CD14-positive monocyte (primary cell): Measurements from ENCODE around the gene MVP. TPM values are rescaled to one million over a fixed set of nuclear protein-coding genes. Genes with fewer than 3 reads are reported as not detected.

Experiments
- DNase-seq, 3 donors: peaks; one replicate each; pipeline ENCODE4 v3.0.0-alpha.2; 2011 to 2022
- H2AFZ ChIP-seq: 2 replicates; pipeline ENCODE4 v1.6.0; 2012; ENCODE audit warnings: mild to moderate bottlenecking, low read depth, low read length, inconsistent platforms; ENCODE audit not compliant: insufficient read depth, poor library complexity, severe bottlenecking
- H3K27ac ChIP-seq, 2 donors: 1 replicate in 1 of 2; 2 replicates in 1 of 2; pipeline ENCODE4 v1.5.1; 2012 to 2013; ENCODE audit warnings: low read length in 2 of 2, control low read depth in 1 of 2, inconsistent platforms in 1 of 2, low read depth in 1 of 2, mild to moderate bottlenecking in 1 of 2
- H3K27me3 ChIP-seq, 2 donors: one replicate each; pipeline versions ENCODE4 v1.6.0 to v1.6.1; 2011 to 2013; ENCODE audit warnings: low read length in 2 of 2; ENCODE audit not compliant: control insufficient read depth in 2 of 2, insufficient read depth in 2 of 2
- H3K36me3 ChIP-seq, 2 donors: replicated peaks in 1 of 2; 1 replicate in 1 of 2; 2 replicates in 1 of 2; pipeline versions ENCODE4 v1.5.1 to v1.6.1; 2012 to 2013; ENCODE audit warnings: low read length in 2 of 2, control low read depth in 1 of 2, inconsistent platforms in 1 of 2, mild to moderate bottlenecking in 1 of 2; ENCODE audit not compliant: insufficient read depth in 2 of 2, control insufficient read depth in 1 of 2
- H3K4me1 ChIP-seq, 2 donors: 1 replicate in 1 of 2; 2 replicates in 1 of 2; pipeline versions ENCODE4 v1.5.1 to v1.6.1; 2012 to 2013; ENCODE audit warnings: low read length in 2 of 2, control low read depth in 1 of 2, inconsistent platforms in 1 of 2, mild to moderate bottlenecking in 1 of 2, moderate library complexity in 1 of 2; ENCODE audit not compliant: insufficient read depth in 2 of 2, control insufficient read depth in 1 of 2
- H3K4me2 ChIP-seq: replicated peaks from 2 replicates; pipeline ENCODE3; 2012; ENCODE audit warnings: low read length, moderate library complexity, mild to moderate bottlenecking; ENCODE audit not compliant: poor library complexity, severe bottlenecking; ENCODE audit errors: extremely low read depth
- H3K4me3 ChIP-seq, 3 experiments: fragments of 200-600 bp in 1 of 3; sonication (generic) in 1 of 3; replicated peaks in 1 of 3; 1 replicate in 2 of 3; 2 replicates in 1 of 3; pipeline ENCODE4 v1.5.1; 2011 to 2013; ENCODE audit warnings: low read length in 3 of 3, mild to moderate bottlenecking in 3 of 3, control low read depth in 2 of 3, low read depth in 2 of 3, inconsistent platforms in 1 of 3, moderate library complexity in 1 of 3
- H3K79me2 ChIP-seq: 2 replicates; pipeline ENCODE4 v1.6.0; 2012; ENCODE audit warnings: mild to moderate bottlenecking, control low read depth, inconsistent platforms, low read length, moderate library complexity; ENCODE audit not compliant: insufficient read depth
- H3K9ac ChIP-seq: 2 replicates; pipeline ENCODE4 v1.6.0; 2017; ENCODE audit warnings: low read length, mild to moderate bottlenecking; ENCODE audit not compliant: insufficient read depth, poor library complexity, severe bottlenecking
- H3K9me3 ChIP-seq, 2 donors: replicated peaks in 1 of 2; 1 replicate in 1 of 2; 2 replicates in 1 of 2; pipeline versions ENCODE4 v1.5.1 to v1.6.1; 2012 to 2013; ENCODE audit warnings: low read length in 2 of 2, control low read depth in 1 of 2; ENCODE audit not compliant: control insufficient read depth in 1 of 2, insufficient read depth in 1 of 2
- H4K20me1 ChIP-seq: 2 replicates; pipeline ENCODE4 v1.6.0; 2012; ENCODE audit warnings: mild to moderate bottlenecking, low read length, control low read depth, moderate library complexity; ENCODE audit not compliant: insufficient read depth
- H3K27ac Mint-ChIP-seq, 7 donors: one replicate each; pipeline ENCODE4 v1.8.0; 2020; ENCODE audit warnings: mild to moderate bottlenecking in 7 of 7, mixed read lengths in 7 of 7, moderate library complexity in 6 of 7, inconsistent platforms in 2 of 7
- H3K27me3 Mint-ChIP-seq, 3 donors: one replicate each; pipeline ENCODE4 v1.8.0; 2021 to 2022; ENCODE audit warnings: low read depth in 3 of 3, mild to moderate bottlenecking in 3 of 3, mixed read lengths in 3 of 3, moderate library complexity in 3 of 3, inconsistent platforms in 1 of 3
- H3K36me3 Mint-ChIP-seq, 2 donors: one replicate each; pipeline ENCODE4 v1.8.0; 2020; ENCODE audit warnings: mixed read lengths in 2 of 2, inconsistent platforms in 1 of 2, mild to moderate bottlenecking in 1 of 2
- H3K4me1 Mint-ChIP-seq: one replicate; pipeline ENCODE4 v1.8.0; 2020; ENCODE audit warnings: mild to moderate bottlenecking, mixed read lengths
- H3K4me3 Mint-ChIP-seq, 2 donors: one replicate each; pipeline ENCODE4 v1.8.0; 2020; ENCODE audit warnings: mild to moderate bottlenecking in 2 of 2, mixed read lengths in 2 of 2, moderate library complexity in 1 of 2
- H3K9me3 Mint-ChIP-seq, 7 donors: one replicate each; pipeline ENCODE4 v1.8.0; 2020 to 2022; ENCODE audit warnings: mixed read lengths in 7 of 7, mild to moderate bottlenecking in 6 of 7, moderate library complexity in 6 of 7, inconsistent platforms in 2 of 7
- CTCF ChIP-seq: fragments of 200-600 bp; IDR thresholded peaks from one replicate; pipeline ENCODE4 v1.8.0; 2022; ENCODE audit warnings: antibody characterized with exemption, mild to moderate bottlenecking
- WGBS: methylation state at CpG from one replicate; pipeline ENCODE4 v1.1.5; 2013; ENCODE audit warnings: missing lambda C conversion rate; ENCODE audit not compliant: insufficient coverage; 5-methylcytosine and 5-hydroxymethylcytosine counted together
- intact Hi-C, 2 donors: fragments of 100-400 bp; cut with micrococcal nuclease; formaldehyde crosslinking; loops; one replicate each; pipeline versions ENCODE4 v1.15.0 to v1.15.1; 2023
- polyA plus RNA-seq, 3 donors: library from polyadenylated mRNA; depleted of rRNA in 1 of 3; unstranded in 2 of 3; stranded (reverse) in 1 of 3; fragments of 300-500 nt in 2 of 3; fragments of >200 nt in 1 of 3; fragmentation: Illumina TruSeq in 2 of 3; gene quantifications; 1 replicate in 2 of 3; 2 replicates in 1 of 3; pipeline ENCODE4 v1.2.3, GENCODE V29; 2012 to 2021

The MVP gene
- polyA plus RNA-seq, 3 donors = 146 to 274 (median 185) TPM

GRCh38 chr16:29777576-29778350, 42.5 kb upstream of the MVP start, which contains the start of gene ZG16:
ZG16 (plus strand) TSS chr16:29778256; CDS start chr16:29779267, 1,011 bp downstream.
- no peaks in the 10 kb centered on the region for H3K36me3 ChIP-seq
- peaks cover 0 to 2% (median 0%) of the 10 kb centered on the region in 7 donors for H3K9me3 Mint-ChIP-seq
- H3K27me3 ChIP-seq = no peaks in the 10 kb centered on the region
- H3K27ac Mint-ChIP-seq = no peak within 1 kb of the TSS
- TF ChIP-seq CTCF = no peak
- H3K27ac ChIP-seq = no peak within 1 kb of the TSS
- H3K4me1 Mint-ChIP-seq = peaks cover 9% of the 10 kb centered on the region
- DNase-seq = no peak
- no peaks in the 10 kb centered on the region for H3K9me3 ChIP-seq
- no peak within 1 kb of the TSS for H3K4me2 ChIP-seq
- no peak within 1 kb of the TSS for H3K4me3 ChIP-seq
- peaks cover 7 to 11% of the 10 kb centered on the region in 2 donors for H3K4me1 ChIP-seq
- no peak within 1 kb of the TSS for H3K9ac ChIP-seq
- no peaks in the 10 kb centered on the region for H3K79me2 ChIP-seq
- no peak within 1 kb of the TSS for H3K4me3 Mint-ChIP-seq
- H3K36me3 Mint-ChIP-seq = no peaks in the 10 kb centered on the region
- WGBS = 73% methylated on average over 4 of the region's 10 CpGs
- peaks cover 0 to 8% (median 4%) of the 10 kb centered on the region in 3 donors for H3K27me3 Mint-ChIP-seq
- no peak within 1 kb of the TSS for H2AFZ ChIP-seq
- intact Hi-C loops = no loop called here
- H4K20me1 ChIP-seq = no peaks in the 10 kb centered on the region

DNA sequence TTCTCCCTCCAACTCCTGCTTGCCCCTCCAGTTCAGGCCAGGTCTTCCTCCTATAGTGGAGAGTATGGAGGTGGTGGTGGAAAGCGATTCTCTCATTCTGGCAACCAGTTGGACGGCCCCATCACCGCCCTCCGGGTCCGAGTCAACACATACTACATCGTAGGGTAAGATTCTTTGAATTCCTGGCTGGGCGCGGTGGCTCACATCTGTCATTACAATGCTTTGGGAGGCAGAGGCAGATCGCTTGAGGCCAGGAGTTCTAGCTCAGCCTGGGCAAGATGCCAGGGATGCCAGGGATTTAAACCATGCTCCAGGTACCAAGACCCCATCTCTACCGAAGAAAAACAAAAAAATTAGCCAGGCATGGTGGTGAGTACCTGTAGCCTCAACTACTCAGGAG, 40.8 kb upstream of the MVP start:
- H3K4me1 Mint-ChIP-seq = no peaks in the 10 kb centered on the region
- H3K36me3 Mint-ChIP-seq = no peaks in the 10 kb centered on the region
- no peak overlapping the region for H3K4me3 Mint-ChIP-seq

More for the DNA sequence above, 40.8 kb upstream of the MVP start:
- Histone ChIP-seq H3K79me2 (no peaks in the 10 kb centered on the region), H4K20me1 (no peaks in the 10 kb centered on the region), H3K4me3 (no peak overlapping the region), H3K36me3 (no peaks in the 10 kb centered on the region), H3K27me3 (no peaks in the 10 kb centered on the region), H3K4me2 (no peak overlapping the region), H2AFZ (no peak overlapping the region), H3K4me1 (no peaks in the 10 kb centered on the region), H3K27ac (no peak overlapping the region), H3K9me3 (no peaks in the 10 kb centered on the region), H3K9ac (no peak overlapping the region)
- no peak for TF ChIP-seq CTCF
- peaks cover 0 to 8% (median 4%) of the 10 kb centered on the region in 3 donors for H3K27me3 Mint-ChIP-seq
- 96% methylated on average over 9 of the region's 10 CpGs for WGBS
- H3K27ac Mint-ChIP-seq = no peak overlapping the region
- intact Hi-C loops = no loop called here
- H3K9me3 Mint-ChIP-seq = peaks cover 0 to 2% (median 0%) of the 10 kb centered on the region in 7 donors
- no peak for DNase-seq
